ENCODE measurements around the gene HJV. TPM values are rescaled to one million over a fixed set of nuclear protein-coding genes. Genes with fewer than 3 reads are reported as not detected.
A peak's percentile ranks its signal among the peaks of the same experiment; 100 is the strongest.

Gene HJV
- total and polyA plus RNA-seq, 2 of the 8 experiments (the other 6 are each of a cell fraction or from before 2014, with no cell fraction given): 0.32 to 0.70 TPM

- TF ChIP-seq SRF (IDR thresholded peaks at IDR 0.05; ENCODE audit: low read depth, low read length): no peak
- TF ChIP-seq RAD21 (IDR thresholded peaks at IDR 0.05 in 1 of 2, conservative IDR thresholded peaks at IDR 0.05 in 1 of 2; ENCODE audit: low read depth in 2 of 2, low read length in 2 of 2): peak in 1 of 2 experiments; percentile 10; a peak in 1 of 4 replicates
- TF ChIP-seq POU5F1 (IDR thresholded peaks at IDR 0.05; ENCODE audit: low read depth, low read length): no peak
- TF ChIP-seq SP2 (IDR thresholded peaks at IDR 0.05; ENCODE audit: low read length): no peak
- peak; percentile 99 for TF ChIP-seq ATF2 (IDR thresholded peaks at IDR 0.05; ENCODE audit: low read length)
- no peak for TF ChIP-seq GABPA (IDR thresholded peaks at IDR 0.05; ENCODE audit: borderline replicate concordance, insufficient read depth, low read length)
- TF ChIP-seq EP300 (IDR thresholded peaks at IDR 0.05; ENCODE audit: borderline replicate concordance in 1 of 2, low read depth in 2 of 2, low read length in 2 of 2): peak in 1 of 2 experiments; percentile 65; a peak in 1 of 3 replicates
- TF ChIP-seq JUN (IDR thresholded peaks at IDR 0.05; ENCODE audit: low read depth, low read length): peak; percentile 94
- no peak for TF ChIP-seq E2F6 (IDR thresholded peaks at IDR 0.05)
- TF ChIP-seq HDAC2 (IDR thresholded peaks at IDR 0.05; ENCODE audit: borderline replicate concordance in 1 of 2, low read depth in 2 of 2, low read length in 2 of 2): no peak
- peak; percentile 84 for TF ChIP-seq ASH2L (IDR thresholded peaks at IDR 0.05; ENCODE audit: low read length)
- TF ChIP-seq SIN3A (conservative IDR thresholded peaks at IDR 0.05 in 1 of 2, IDR thresholded peaks at IDR 0.05 in 1 of 2; ENCODE audit: low read depth in 1 of 2, low read length in 2 of 2): 0 out of 4 replicates have a peak, but pooled peaks of 1 of the 2 experiments have one; percentile 43
- no peak for TF ChIP-seq BRCA1 (IDR thresholded peaks at IDR 0.05; ENCODE audit: low read depth, low read length)
- TF ChIP-seq SP1 (IDR thresholded peaks at IDR 0.05; ENCODE audit: low read depth, low read length): peak; percentile 82
- peak; percentile 53 for TF ChIP-seq TBP (IDR thresholded peaks at IDR 0.05; ENCODE audit: low read depth, low read length)
- TF ChIP-seq POLR2A (IDR thresholded peaks at IDR 0.05; ENCODE audit: control extremely low read depth in 1 of 2, low read depth in 2 of 2, low read length in 2 of 2): peak in 1 of 2 experiments; percentile 70; a peak in 2 of 3 replicates
- no peak for TF ChIP-seq CHD1 (IDR thresholded peaks at IDR 0.05; ENCODE audit: low read depth, low read length)
- no peak for TF ChIP-seq FOSL1 (IDR thresholded peaks at IDR 0.05; ENCODE audit: insufficient read depth, low read depth, low read length)
- TF ChIP-seq POLR2AphosphoS5 (IDR thresholded peaks at IDR 0.05; ENCODE audit: low read depth, low read length): peak; percentile 29; the same call in 1 of the 2 replicates
- no peak for TF ChIP-seq YY1 (IDR thresholded peaks at IDR 0.05; ENCODE audit: low read depth, low read length)
- no peak for TF ChIP-seq SIRT6 (IDR thresholded peaks at IDR 0.05; ENCODE audit: low read length)
These were observed 42.4 kb downstream of the HJV start (continued) for GRCh38 chr1:145978854-145979745.
